Stimulated activated memory B cell treated with anti-CD40 and anti-IgM and Interleukin-4, amounts not matched to agents 10 μg/mL and 1 μg/mL and 100 μg/mL, for 72 hours (primary cell): ENCODE data around the gene MFAP2.

ENCODE experiments used
- ATAC-seq: fragments of 150-1000 bp; cut with Tn5 transposase; 2 replicates; pipeline ENCODE4 v1.10.0; 2021
- H3K27ac Mint-ChIP-seq: one replicate; pipeline ENCODE4 v1.8.0; 2022; ENCODE audit warnings: mild to moderate bottlenecking, mixed read lengths
- H3K27me3 Mint-ChIP-seq: one replicate; pipeline ENCODE4 v1.8.0; 2022; ENCODE audit warnings: mixed read lengths
- H3K36me3 Mint-ChIP-seq: one replicate; pipeline ENCODE4 v1.8.0; 2022; ENCODE audit warnings: mixed read lengths
- H3K4me1 Mint-ChIP-seq: one replicate; pipeline ENCODE4 v1.8.0; 2022; ENCODE audit warnings: mixed read lengths
- H3K4me3 Mint-ChIP-seq: one replicate; pipeline ENCODE4 v1.8.0; 2022; ENCODE audit warnings: mild to moderate bottlenecking, moderate library complexity, mixed read lengths
- H3K9me3 Mint-ChIP-seq: one replicate; pipeline ENCODE4 v1.8.0; 2022; ENCODE audit warnings: mixed read lengths

MFAP2 gene

DNA sequence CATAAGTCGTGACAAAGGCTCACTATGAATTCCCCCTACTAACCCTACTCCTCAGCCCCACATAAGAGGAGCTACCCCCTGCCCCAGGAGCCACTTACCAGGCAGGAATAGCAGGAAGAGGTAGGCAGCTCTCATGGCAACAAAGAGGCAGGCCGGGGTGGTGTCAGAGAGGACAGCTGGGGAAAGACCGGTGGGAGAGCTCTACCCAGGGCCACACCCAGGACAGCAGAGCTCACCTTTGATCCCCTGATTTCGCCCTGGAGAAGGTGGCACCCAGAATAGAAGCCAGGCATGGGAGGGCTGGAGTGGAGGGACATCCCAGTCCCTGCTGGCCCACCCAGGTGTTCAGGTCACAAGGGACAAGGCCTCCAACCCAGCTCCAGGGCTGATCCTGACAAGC lies 2.3 kb downstream of the MFAP2 start:
- Mint-ChIP-seq H3K4me3 (no peak overlapping the region), H3K9me3 (no peaks in the 10 kb centered on the region), H3K27ac (no peak overlapping the region), H3K27me3 (peaks cover 35% of the 10 kb centered on the region), H3K36me3 (no peaks in the 10 kb centered on the region), H3K4me1 (peaks cover 10% of the 10 kb centered on the region)
- no peak for ATAC-seq

DNA sequence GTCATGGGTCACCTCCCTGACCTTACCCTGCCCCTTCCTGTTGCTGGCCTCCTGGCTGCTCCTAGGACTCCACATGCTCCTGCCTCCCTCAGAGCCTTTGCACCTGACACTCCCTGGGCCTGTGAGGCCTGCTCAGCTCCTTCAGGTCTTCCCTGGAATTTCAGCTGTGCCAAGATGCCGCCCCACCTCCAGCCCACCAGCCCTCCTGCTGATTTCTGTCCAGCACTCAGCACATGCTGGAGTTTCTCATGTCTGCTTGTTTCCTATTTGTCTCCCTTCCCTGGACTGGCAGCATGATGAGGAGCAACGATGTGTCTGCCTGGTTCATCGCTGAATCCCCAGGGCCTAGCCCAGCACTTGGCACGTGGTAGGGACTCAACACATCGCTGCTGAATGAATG lies 3.0 kb downstream of the MFAP2 start:
- Mint-ChIP-seq H3K27me3 (peaks cover 28% of the 10 kb centered on the region), H3K4me1 (peaks cover 10% of the 10 kb centered on the region), H3K4me3 (no peak overlapping the region), H3K27ac (no peak overlapping the region), H3K36me3 (no peaks in the 10 kb centered on the region), H3K9me3 (no peaks in the 10 kb centered on the region)
- ATAC-seq = no peak

DNA sequence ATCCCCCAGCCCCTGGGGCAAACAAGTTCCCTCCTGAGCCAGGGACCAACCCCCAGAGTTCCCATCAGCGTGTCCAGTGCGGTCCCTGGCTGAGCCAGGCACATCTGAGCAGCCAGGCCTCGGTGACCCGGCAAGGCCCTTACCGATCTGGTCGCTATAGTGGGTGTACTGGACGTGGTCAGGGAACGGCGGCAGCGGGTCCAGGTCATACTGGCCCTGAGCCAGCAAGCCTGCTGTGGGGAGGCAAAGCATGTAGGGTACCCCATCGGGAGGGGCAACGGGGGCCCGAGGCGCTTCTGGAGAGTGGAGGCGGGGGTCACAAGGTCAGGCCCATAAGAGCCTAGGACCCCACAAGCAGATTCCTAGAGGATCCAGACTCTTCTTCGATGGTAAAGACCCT lies 3.5 kb downstream of the MFAP2 start:
- ATAC-seq = no peak
- Mint-ChIP-seq H3K27ac (no peak overlapping the region), H3K4me3 (no peak overlapping the region), H3K9me3 (no peaks in the 10 kb centered on the region), H3K4me1 (peaks cover 10% of the 10 kb centered on the region), H3K36me3 (no peaks in the 10 kb centered on the region), H3K27me3 (peaks cover 27% of the 10 kb centered on the region)

DNA sequence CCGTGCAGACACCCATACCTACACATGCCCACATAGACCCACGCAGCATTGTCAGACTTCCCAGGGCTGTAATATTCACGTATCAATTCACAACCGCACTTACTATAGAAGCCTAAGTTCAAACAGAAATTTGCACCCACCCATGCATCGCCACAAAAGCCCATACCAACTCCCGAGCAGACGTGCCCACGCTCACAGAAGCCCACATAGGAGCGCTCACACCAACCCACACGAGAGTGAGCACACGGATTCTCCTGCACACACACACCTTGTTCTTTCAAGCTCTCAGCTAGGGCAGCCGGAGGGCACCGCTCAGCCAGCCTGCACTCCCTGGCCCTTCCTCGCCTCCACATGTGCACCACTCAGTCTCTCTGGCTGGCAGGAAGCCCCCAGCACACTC lies 4.6 kb downstream of the MFAP2 start:
- H3K9me3 Mint-ChIP-seq = no peaks in the 10 kb centered on the region
- H3K36me3 Mint-ChIP-seq = no peaks in the 10 kb centered on the region
- no peak overlapping the region for H3K4me3 Mint-ChIP-seq
- no peak for ATAC-seq
- H3K27me3 Mint-ChIP-seq = peaks cover 17% of the 10 kb centered on the region
- no peak overlapping the region for H3K27ac Mint-ChIP-seq
- peaks cover 3% of the 10 kb centered on the region for H3K4me1 Mint-ChIP-seq

- Mint-ChIP-seq H3K4me1 (no peaks in the 10 kb centered on the region), H3K27ac (no peak overlapping the region), H3K36me3 (no peaks in the 10 kb centered on the region)
Observed at GRCh38 chr1:16975211-16975610, 5.2 kb downstream of the MFAP2 start.

DNA sequence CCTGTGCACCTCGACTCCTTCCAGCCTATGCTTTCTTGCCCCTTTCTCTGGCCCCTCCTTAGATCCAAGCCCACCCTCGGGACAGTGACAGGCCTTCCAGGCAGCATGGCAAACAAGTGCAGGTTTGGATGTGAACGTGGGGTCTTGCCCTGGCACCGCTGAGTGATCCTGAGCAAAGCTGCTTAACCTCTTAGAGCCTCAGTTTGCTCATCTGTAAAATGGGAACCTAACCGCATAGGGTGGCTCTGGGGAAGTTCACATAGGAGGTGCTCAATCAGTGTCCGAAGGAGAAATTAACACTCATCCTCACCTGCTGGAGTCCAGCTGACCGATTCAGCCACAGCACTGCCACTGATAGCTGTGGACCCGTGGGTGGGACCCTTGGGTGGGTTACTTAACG lies 7.2 kb downstream of the MFAP2 start:
- Mint-ChIP-seq H3K4me3 (no peak overlapping the region), H3K27ac (no peak overlapping the region), H3K9me3 (no peaks in the 10 kb centered on the region), H3K36me3 (peaks cover 7% of the 10 kb centered on the region), H3K4me1 (no peaks in the 10 kb centered on the region), H3K27me3 (no peaks in the 10 kb centered on the region)
- ATAC-seq = no peak

More at GRCh38 chr1:16975211-16975610, 5.2 kb downstream of the MFAP2 start:
- no peak for ATAC-seq
- no peaks in the 10 kb centered on the region for H3K9me3 Mint-ChIP-seq
- no peak overlapping the region for H3K4me3 Mint-ChIP-seq
- H3K27me3 Mint-ChIP-seq = peaks cover 11% of the 10 kb centered on the region

DNA sequence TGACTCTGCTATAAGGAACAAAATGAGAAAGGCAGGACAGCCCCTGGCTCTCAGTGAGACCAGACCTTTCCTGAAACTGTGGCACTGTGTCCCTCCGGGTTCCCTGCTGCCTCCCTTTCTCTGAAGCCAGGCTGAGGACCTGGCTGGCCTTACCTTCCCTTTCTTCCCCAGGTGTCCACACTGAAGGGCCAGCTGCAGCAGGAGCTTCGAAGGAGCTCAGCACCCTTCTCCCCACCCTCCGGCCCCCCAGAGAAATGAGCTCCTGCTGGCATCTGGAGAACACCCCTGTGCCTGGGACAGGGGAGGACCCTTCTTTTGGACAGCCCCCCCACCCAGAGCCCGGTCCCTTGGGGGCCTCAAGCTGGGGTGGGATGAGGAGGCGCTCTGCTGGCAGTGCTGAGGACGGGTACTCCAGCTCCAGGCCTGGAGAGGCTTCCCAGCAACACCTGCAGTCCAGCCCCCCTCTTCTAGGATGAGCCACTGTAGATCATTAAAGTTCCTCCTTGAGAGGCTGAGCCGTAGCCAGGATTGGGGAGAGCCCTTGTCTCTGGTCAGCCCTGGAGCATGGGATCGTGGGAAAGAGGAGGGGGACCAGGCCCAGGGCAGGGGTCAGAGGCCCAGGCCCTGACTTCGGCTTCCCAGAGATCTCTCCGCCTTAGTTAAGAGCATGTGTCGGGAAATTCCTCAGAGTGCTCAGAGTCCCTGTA lies 8.1 kb downstream of the MFAP2 start:
- Mint-ChIP-seq H3K27me3 (no peaks in the 10 kb centered on the region), H3K4me1 (no peaks in the 10 kb centered on the region), H3K9me3 (no peaks in the 10 kb centered on the region), H3K36me3 (peaks cover 7% of the 10 kb centered on the region), H3K27ac (no peak overlapping the region), H3K4me3 (no peak overlapping the region)
- no peak for ATAC-seq

DNA sequence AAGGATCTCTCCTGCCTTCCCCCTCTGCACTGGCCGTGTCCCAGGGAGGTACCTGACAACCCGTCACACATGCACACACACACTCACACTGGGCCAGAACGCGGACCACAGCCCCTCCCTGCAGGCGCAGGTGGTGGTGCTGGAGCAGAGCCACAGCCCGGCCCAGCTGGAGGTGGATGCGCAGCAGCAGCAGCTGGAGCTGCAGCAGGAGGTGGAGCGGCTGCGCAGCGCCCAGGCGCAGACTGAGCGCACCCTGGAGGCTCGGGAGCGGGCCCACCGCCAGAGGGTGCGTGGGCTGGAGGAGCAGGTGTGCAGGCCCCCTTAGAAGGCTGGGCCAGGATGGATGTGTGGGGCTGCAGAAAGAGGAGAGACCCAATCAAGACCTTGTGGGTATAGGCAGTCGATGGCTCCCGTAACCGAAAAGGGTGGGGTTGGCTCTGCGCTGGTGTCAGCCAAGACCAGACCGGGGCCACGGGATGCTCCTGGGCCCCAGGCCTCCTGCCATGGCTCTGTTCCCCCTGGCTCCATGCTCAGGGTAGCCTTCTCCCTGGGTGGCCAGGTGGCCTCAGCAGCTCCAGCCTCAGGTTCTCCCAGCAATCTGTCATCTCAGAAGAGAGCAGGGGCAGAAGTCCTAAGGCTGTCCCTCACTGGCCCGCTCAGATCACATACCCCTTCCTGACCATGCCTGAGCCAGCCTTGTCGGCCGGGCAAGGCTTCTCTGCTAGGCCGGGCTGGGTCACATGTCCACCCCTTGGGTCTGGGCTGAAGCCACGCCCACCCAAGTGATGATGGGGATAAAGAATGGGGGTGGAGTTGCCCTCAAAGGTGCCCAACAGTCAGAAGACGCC lies 8.9 kb downstream of the MFAP2 start:
- ATAC-seq = no peak

DNA sequence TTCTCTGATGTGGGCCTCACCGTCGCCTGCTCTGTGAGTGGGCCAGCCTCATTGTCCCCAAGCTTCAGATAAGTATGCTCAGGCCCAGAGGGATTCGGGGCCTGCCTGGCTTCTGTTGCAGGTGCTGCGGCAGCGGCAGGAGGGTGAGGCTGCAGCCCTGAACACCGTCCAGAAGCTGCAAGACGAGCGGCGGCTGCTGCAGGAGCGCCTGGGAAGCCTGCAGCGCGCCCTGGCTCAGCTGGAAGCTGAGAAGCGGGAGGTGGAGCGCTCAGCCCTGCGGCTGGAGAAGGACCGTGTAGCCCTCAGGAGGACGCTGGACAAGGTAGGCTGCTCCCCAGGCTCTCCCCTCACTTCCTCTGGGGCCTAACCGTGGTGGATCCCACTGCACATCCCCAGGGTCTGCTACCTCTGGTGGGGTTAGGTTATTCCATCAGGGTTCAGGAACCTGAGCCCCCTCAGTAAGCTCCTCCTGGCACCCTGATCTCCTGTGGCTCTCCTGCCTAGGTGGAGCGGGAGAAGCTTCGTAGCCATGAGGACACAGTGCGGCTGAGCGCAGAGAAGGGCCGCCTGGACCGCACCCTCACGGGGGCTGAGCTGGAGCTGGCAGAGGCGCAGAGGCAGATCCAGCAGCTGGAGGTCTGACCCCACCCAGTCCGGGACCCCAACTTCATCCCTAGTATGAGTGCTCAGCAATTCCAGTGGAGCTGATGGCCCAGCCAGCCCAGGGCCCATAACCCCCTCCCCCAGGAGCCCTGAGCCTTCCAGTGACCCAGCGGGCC lies 10.1 kb downstream of the MFAP2 start:
- Mint-ChIP-seq H3K4me3 (no peak overlapping the region), H3K4me1 (peaks cover 4% of the 10 kb centered on the region), H3K27ac (no peak overlapping the region), H3K36me3 (peaks cover 26% of the 10 kb centered on the region), H3K9me3 (no peaks in the 10 kb centered on the region), H3K27me3 (no peaks in the 10 kb centered on the region)
- ATAC-seq = no peak

More for the DNA sequence above, 8.9 kb downstream of the MFAP2 start:
- Mint-ChIP-seq H3K4me3 (no peak overlapping the region), H3K9me3 (no peaks in the 10 kb centered on the region), H3K27ac (no peak overlapping the region), H3K4me1 (no peaks in the 10 kb centered on the region), H3K36me3 (peaks cover 13% of the 10 kb centered on the region), H3K27me3 (no peaks in the 10 kb centered on the region)

- H3K36me3 Mint-ChIP-seq = peaks cover 32% of the 10 kb centered on the region
- H3K9me3 Mint-ChIP-seq = no peaks in the 10 kb centered on the region
- no peak overlapping the region for H3K27ac Mint-ChIP-seq
- ATAC-seq = no peak
- peaks cover 7% of the 10 kb centered on the region for H3K4me1 Mint-ChIP-seq
- no peak overlapping the region for H3K4me3 Mint-ChIP-seq
- H3K27me3 Mint-ChIP-seq = no peaks in the 10 kb centered on the region
Observed at GRCh38 chr1:16969651-16970050, 10.8 kb downstream of the MFAP2 start.

GRCh38 chr1:16969057-16969611 lies 11.3 kb downstream of the MFAP2 start:
- ATAC-seq = no peak
- Mint-ChIP-seq H3K4me3 (no peak overlapping the region), H3K36me3 (peaks cover 32% of the 10 kb centered on the region), H3K4me1 (peaks cover 7% of the 10 kb centered on the region), H3K27me3 (no peaks in the 10 kb centered on the region), H3K27ac (peak overlapping the region; percentile 32), H3K9me3 (no peaks in the 10 kb centered on the region)

GRCh38 chr1:16968372-16968771 lies 12.0 kb downstream of the MFAP2 start:
- no peaks in the 10 kb centered on the region for H3K9me3 Mint-ChIP-seq
- no peak for ATAC-seq
- H3K27ac Mint-ChIP-seq = peak overlapping the region; percentile 32
- peaks cover 7% of the 10 kb centered on the region for H3K4me1 Mint-ChIP-seq
- no peaks in the 10 kb centered on the region for H3K27me3 Mint-ChIP-seq
- H3K4me3 Mint-ChIP-seq = no peak overlapping the region
- H3K36me3 Mint-ChIP-seq = peaks cover 32% of the 10 kb centered on the region

DNA sequence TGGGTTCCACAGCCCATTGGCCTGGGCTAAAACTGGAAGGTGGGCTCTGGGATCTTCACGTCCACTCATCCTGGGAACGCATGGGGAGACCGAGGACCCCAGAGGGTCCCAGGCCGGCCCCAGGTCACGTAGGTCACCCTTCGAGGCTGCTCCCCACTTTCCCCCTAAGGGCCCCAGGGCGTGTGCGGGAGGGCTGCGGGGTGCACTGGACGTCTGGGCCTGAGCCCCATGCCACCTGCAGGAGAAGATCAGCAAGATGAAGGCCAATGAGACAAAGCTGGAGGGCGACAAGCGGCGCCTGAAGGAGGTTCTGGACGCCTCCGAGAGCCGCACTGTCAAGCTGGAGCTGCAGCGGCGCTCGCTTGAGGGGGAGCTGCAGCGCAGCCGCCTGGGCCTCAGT lies 12.5 kb downstream of the MFAP2 start:
- Mint-ChIP-seq H3K9me3 (no peaks in the 10 kb centered on the region), H3K27me3 (no peaks in the 10 kb centered on the region), H3K4me1 (peaks cover 7% of the 10 kb centered on the region), H3K4me3 (no peak overlapping the region), H3K27ac (no peak overlapping the region), H3K36me3 (peaks cover 32% of the 10 kb centered on the region)
- no peak for ATAC-seq

DNA sequence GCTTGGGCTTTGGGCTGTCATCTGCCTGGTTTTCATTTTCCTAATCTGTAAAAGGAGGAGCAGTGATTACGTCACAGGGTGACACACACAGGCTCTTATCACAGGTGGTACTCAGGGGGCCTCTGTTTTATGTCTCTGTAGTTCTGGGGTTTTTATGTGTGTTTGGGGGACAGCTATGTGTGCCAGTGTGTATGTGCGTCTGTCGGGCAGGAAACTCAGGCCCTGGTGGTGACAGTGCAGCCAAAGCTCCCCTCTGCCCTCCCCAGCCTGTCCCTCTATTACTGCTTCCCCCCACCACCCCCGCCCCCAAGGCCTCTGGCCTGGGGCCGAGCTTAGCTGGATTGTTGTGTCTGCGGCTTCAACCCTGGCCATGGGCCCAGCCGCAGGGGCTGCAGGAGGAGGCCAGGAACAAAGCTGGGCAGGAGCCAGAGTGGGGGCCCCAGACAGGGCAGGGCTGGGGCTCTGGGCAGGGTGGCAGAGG lies 13.3 kb downstream of the MFAP2 start:
- no peaks in the 10 kb centered on the region for H3K9me3 Mint-ChIP-seq
- H3K27ac Mint-ChIP-seq = no peak overlapping the region
- no peaks in the 10 kb centered on the region for H3K27me3 Mint-ChIP-seq
- no peak overlapping the region for H3K4me3 Mint-ChIP-seq
- peaks cover 7% of the 10 kb centered on the region for H3K4me1 Mint-ChIP-seq
- no peak for ATAC-seq
- peaks cover 32% of the 10 kb centered on the region for H3K36me3 Mint-ChIP-seq

DNA sequence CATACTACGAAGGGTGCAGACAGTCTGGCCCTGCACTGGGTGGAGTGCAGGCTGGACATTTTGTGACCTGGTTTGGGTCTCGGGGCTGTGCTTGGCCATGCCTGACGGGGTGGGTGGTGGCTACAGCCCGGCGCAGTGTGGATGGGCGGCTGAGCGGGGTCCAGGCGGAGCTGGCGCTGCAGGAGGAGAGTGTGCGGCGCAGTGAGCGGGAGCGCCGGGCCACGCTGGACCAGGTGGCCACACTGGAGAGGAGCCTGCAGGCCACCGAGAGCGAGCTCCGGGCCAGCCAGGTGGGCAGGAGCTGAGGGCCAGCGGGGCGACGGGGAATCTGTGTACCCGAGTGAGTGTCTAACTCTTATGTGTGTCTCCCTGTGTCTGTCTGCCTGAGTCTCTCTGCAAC lies 14.1 kb downstream of the MFAP2 start:
- Mint-ChIP-seq H3K36me3 (peaks cover 32% of the 10 kb centered on the region), H3K4me3 (no peak overlapping the region), H3K27ac (no peak overlapping the region), H3K4me1 (peaks cover 15% of the 10 kb centered on the region), H3K9me3 (no peaks in the 10 kb centered on the region), H3K27me3 (no peaks in the 10 kb centered on the region)
- no peak for ATAC-seq
